ENCODE data around the gene RIT2.

RIT2 gene

GRCh38 chr18:43108469-43108868, 7.0 kb downstream of the RIT2 start:
- DNase-seq, result no peak
- no peaks in the 10 kb centered on the region for H3K36me3 ChIP-seq
- H3K27me3 ChIP-seq, result no peaks in the 10 kb centered on the region
- H3K9me3 ChIP-seq, result no peaks in the 10 kb centered on the region
- H3K4me3 ChIP-seq (ENCODE audit: low read depth, low read length), result no peak overlapping the region
- no peak for TF ChIP-seq CTCF (IDR thresholded peaks at IDR 0.05; ENCODE audit: low read depth, low read length)
- H3K4me1 ChIP-seq, result no peaks in the 10 kb centered on the region

- DNase-seq, result no peak
- TF ChIP-seq CTCF (IDR thresholded peaks at IDR 0.05; ENCODE audit: low read depth, low read length), result no peak
- Histone ChIP-seq H3K4me3 (ENCODE audit: low read depth, low read length) (no peak overlapping the region), H3K9me3 (no peaks in the 10 kb centered on the region), H3K27me3 (no peaks in the 10 kb centered on the region), H3K4me1 (no peaks in the 10 kb centered on the region), H3K36me3 (no peaks in the 10 kb centered on the region)
Observed at GRCh38 chr18:43093646-43094045, 21.8 kb downstream of the RIT2 start.

- DNase-seq, result no peak
- Histone ChIP-seq H3K27me3 (no peaks in the 10 kb centered on the region), H3K4me1 (no peaks in the 10 kb centered on the region), H3K9me3 (no peaks in the 10 kb centered on the region), H3K4me3 (ENCODE audit: low read depth, low read length) (no peak overlapping the region), H3K36me3 (no peaks in the 10 kb centered on the region)
- TF ChIP-seq CTCF (IDR thresholded peaks at IDR 0.05; ENCODE audit: low read depth, low read length), result no peak
Observed at GRCh38 chr18:43092539-43092938, 22.9 kb downstream of the RIT2 start.

- no peak for TF ChIP-seq CTCF (IDR thresholded peaks at IDR 0.05; ENCODE audit: low read depth, low read length)
- Histone ChIP-seq H3K4me1 (no peaks in the 10 kb centered on the region), H3K4me3 (ENCODE audit: low read depth, low read length) (no peak overlapping the region), H3K36me3 (no peaks in the 10 kb centered on the region), H3K9me3 (no peaks in the 10 kb centered on the region), H3K27me3 (no peaks in the 10 kb centered on the region)
- DNase-seq, result no peak
Observed at GRCh38 chr18:43081396-43081795, 34.1 kb downstream of the RIT2 start.

- Histone ChIP-seq H3K4me3 (ENCODE audit: low read depth, low read length) (no peak overlapping the region), H3K9me3 (no peaks in the 10 kb centered on the region), H3K36me3 (no peaks in the 10 kb centered on the region), H3K4me1 (no peaks in the 10 kb centered on the region), H3K27me3 (no peaks in the 10 kb centered on the region)
- DNase-seq, result no peak
- no peak for TF ChIP-seq CTCF (IDR thresholded peaks at IDR 0.05; ENCODE audit: low read depth, low read length)
Observed at GRCh38 chr18:43080671-43081070, 34.8 kb downstream of the RIT2 start.

GRCh38 chr18:43079422-43079821, 36.1 kb downstream of the RIT2 start:
- Histone ChIP-seq H3K27me3 (no peaks in the 10 kb centered on the region), H3K9me3 (no peaks in the 10 kb centered on the region), H3K4me1 (no peaks in the 10 kb centered on the region), H3K4me3 (ENCODE audit: low read depth, low read length) (no peak overlapping the region), H3K36me3 (no peaks in the 10 kb centered on the region)
- no peak for TF ChIP-seq CTCF (IDR thresholded peaks at IDR 0.05; ENCODE audit: low read depth, low read length)
- DNase-seq, result no peak
